H1 (cell line): ENCODE data around the gene ARFGAP3. TPM values are rescaled to one million over a fixed set of nuclear protein-coding genes. Genes with fewer than 3 reads are reported as not detected.

Experiments used
- CTCF ChIA-PET: fragments of 300-600 bp; sonication (Branson Sonifier 250); formaldehyde crosslinking; loops from one replicate; lab custom pipeline; 2021; ENCODE audit not compliant: partially characterized antibody; lab: Charles Lee
- POLR2A ChIA-PET: fragments of 300-600 bp; sonication (Branson Sonifier 250); formaldehyde crosslinking; loops from one replicate; lab custom pipeline; 2021; ENCODE audit warnings: inconsistent platforms; ENCODE audit not compliant: partially characterized antibody; lab: Charles Lee
- DNase-seq, 2 experiments: peaks; one replicate each; pipeline versions ENCODE4 v3.0.0 to v3.0.0-alpha.2; 2010 to 2022; ENCODE audit warnings: low spot score in 2 of 2, low read depth in 1 of 2, mixed read lengths in 1 of 2
- FAIRE-seq: peaks from 2 replicates; lab custom pipeline; 2011; peaks lifted over from hg19 to GRCh38; lab: Jason Lieb, UNC
- H2AFZ ChIP-seq: 2 replicates; pipeline ENCODE4 v1.8.1; 2012; ENCODE audit warnings: low read length, inconsistent platforms
- H2AK5ac ChIP-seq: 2 replicates; pipeline ENCODE4 v1.6.1; 2013; ENCODE audit warnings: low read depth, low read length
- H2BK120ac ChIP-seq: replicated peaks from 2 replicates; pipeline ENCODE3; 2013; ENCODE audit warnings: low read depth, low read length, inconsistent platforms
- H2BK12ac ChIP-seq: 2 replicates; pipeline ENCODE4 v1.6.1; 2013; ENCODE audit warnings: low read depth, low read length
- H2BK15ac ChIP-seq: 2 replicates; pipeline ENCODE4 v1.6.1; 2013; ENCODE audit warnings: low read length
- H2BK20ac ChIP-seq: 2 replicates; pipeline ENCODE4 v1.6.1; 2013; ENCODE audit warnings: low read length
- H2BK5ac ChIP-seq: 2 replicates; pipeline ENCODE4 v1.6.1; 2013; ENCODE audit warnings: low read depth, low read length
- H3K14ac ChIP-seq: 2 replicates; pipeline ENCODE4 v1.6.1; 2013; ENCODE audit warnings: inconsistent platforms; ENCODE audit not compliant: insufficient read length
- H3K18ac ChIP-seq: 2 replicates; pipeline ENCODE4 v1.6.1; 2013; ENCODE audit warnings: low read length; ENCODE audit errors: extremely low read depth
- H3K23ac ChIP-seq: 2 replicates; pipeline ENCODE4 v1.6.1; 2013; ENCODE audit warnings: inconsistent platforms; ENCODE audit not compliant: insufficient read length
- H3K23me2 ChIP-seq: 2 replicates; pipeline ENCODE4 v1.6.1; 2013; ENCODE audit warnings: low read depth, low read length
- H3K27ac ChIP-seq: 2 replicates; pipeline ENCODE4 v1.6.1; 2011; ENCODE audit warnings: low read depth, low read length, inconsistent platforms
- H3K27me3 ChIP-seq, 4 experiments: replicated peaks in 1 of 4; 1 replicate in 1 of 4; 2 replicates in 3 of 4; pipeline versions ENCODE4 v1.6.1 to v1.8.1; 2011 to 2013; ENCODE audit warnings: low read length in 3 of 4, mild to moderate bottlenecking in 3 of 4, inconsistent platforms in 2 of 4, mixed read lengths in 2 of 4, moderate library complexity in 1 of 4; ENCODE audit not compliant: control insufficient read depth in 3 of 4, insufficient read depth in 3 of 4; ENCODE audit errors: extremely low read depth in 1 of 4
- H3K36me3 ChIP-seq, 4 experiments: 2 replicates each; pipeline versions ENCODE4 v1.6.1 to v1.8.1; 2011 to 2013; ENCODE audit warnings: mild to moderate bottlenecking in 4 of 4, low read length in 3 of 4, moderate library complexity in 2 of 4, control low read depth in 1 of 4, inconsistent platforms in 1 of 4; ENCODE audit not compliant: insufficient read depth in 4 of 4, control insufficient read depth in 2 of 4
- H3K4ac ChIP-seq: replicated peaks from 2 replicates; pipeline ENCODE3; 2013; ENCODE audit warnings: low read length, low read depth, mixed read lengths, inconsistent platforms; ENCODE audit not compliant: insufficient read length
- H3K4me1 ChIP-seq, 4 experiments: replicated peaks in 1 of 4; 1 replicate in 1 of 4; 2 replicates in 3 of 4; pipeline versions ENCODE4 v1.6.1 to v1.8.1; 2011 to 2013; ENCODE audit warnings: low read length in 3 of 4, inconsistent platforms in 2 of 4, mixed read lengths in 1 of 4; ENCODE audit not compliant: insufficient read depth in 4 of 4, control insufficient read depth in 3 of 4
- H3K4me2 ChIP-seq, 2 experiments: 2 replicates each; pipeline versions ENCODE4 v1.6.1 to v1.8.1; 2011 to 2013; ENCODE audit warnings: low read depth in 2 of 2, low read length in 2 of 2, control low read depth in 1 of 2, inconsistent platforms in 1 of 2, mild to moderate bottlenecking in 1 of 2; ENCODE audit not compliant: insufficient read depth in 1 of 2
- H3K4me3 ChIP-seq, 4 experiments: fragments of 200-600, 300-600 bp in 1 of 4; sonication (generic), shearing (Covaris generic), sonication (Bioruptor Twin) in 1 of 4; 2 replicates each; pipeline versions ENCODE4 v1.5.1 to v1.8.1; 2011 to 2016; ENCODE audit warnings: low read length in 4 of 4, low read depth in 3 of 4, control low read depth in 2 of 4, inconsistent platforms in 2 of 4, mild to moderate bottlenecking in 2 of 4, mixed read lengths in 1 of 4, moderate library complexity in 1 of 4; ENCODE audit not compliant: insufficient read depth in 2 of 4; ENCODE audit errors: extremely low read depth in 1 of 4
- H3K56ac ChIP-seq: replicated peaks from 2 replicates; pipeline ENCODE3; 2013; ENCODE audit warnings: low read depth, mild to moderate bottlenecking, mixed read lengths, low read length, inconsistent platforms; ENCODE audit not compliant: insufficient read length
- H3K79me1 ChIP-seq: 2 replicates; pipeline ENCODE4 v1.6.1; 2013; ENCODE audit warnings: low read depth, low read length, control low read depth
- H3K79me2 ChIP-seq, 2 experiments: 2 replicates each; pipeline versions ENCODE4 v1.6.1 to v1.8.1; 2012 to 2013; ENCODE audit warnings: low read length in 2 of 2, mild to moderate bottlenecking in 2 of 2, inconsistent platforms in 1 of 2; ENCODE audit not compliant: insufficient read depth in 2 of 2, control insufficient read depth in 1 of 2
- H3K9ac ChIP-seq, 4 experiments: replicated peaks in 1 of 4; 1 replicate in 1 of 4; 2 replicates in 3 of 4; pipeline versions ENCODE4 v1.6.1 to v1.8.1; 2011 to 2013; ENCODE audit warnings: low read depth in 3 of 4, low read length in 3 of 4, control low read depth in 2 of 4, mild to moderate bottlenecking in 2 of 4, moderate library complexity in 2 of 4, inconsistent platforms in 1 of 4; ENCODE audit errors: extremely low read depth in 1 of 4
- H3K9me3 ChIP-seq, 2 experiments: 2 replicates each; pipeline versions ENCODE4 v1.6.1 to v1.8.1; 2012 to 2013; ENCODE audit warnings: mild to moderate bottlenecking in 2 of 2, moderate library complexity in 2 of 2, control low read depth in 1 of 2, inconsistent platforms in 1 of 2, low read depth in 1 of 2, low read length in 1 of 2, mixed read lengths in 1 of 2; ENCODE audit not compliant: insufficient read depth in 2 of 2
- H4K20me1 ChIP-seq, 2 experiments: replicated peaks in 1 of 2; 2 replicates each; pipeline versions ENCODE3 to v1.8.1; 2011 to 2013; ENCODE audit warnings: inconsistent platforms in 2 of 2, low read length in 2 of 2, mild to moderate bottlenecking in 1 of 2; ENCODE audit not compliant: insufficient read depth in 2 of 2, control insufficient read depth in 1 of 2
- H4K5ac ChIP-seq: 2 replicates; pipeline ENCODE4 v1.6.1; 2013; ENCODE audit warnings: low read length, low read depth, mixed read lengths, inconsistent platforms; ENCODE audit not compliant: insufficient read length
- H4K8ac ChIP-seq: 2 replicates; pipeline ENCODE4 v1.8.0; 2013; ENCODE audit warnings: mild to moderate bottlenecking, moderate library complexity, low read length, inconsistent platforms; ENCODE audit not compliant: insufficient read depth; ENCODE audit errors: extremely low read depth
- H4K91ac ChIP-seq: replicated peaks from 2 replicates; pipeline ENCODE3; 2013; ENCODE audit warnings: low read length, mixed read lengths, inconsistent platforms; ENCODE audit not compliant: insufficient read length
- ATF2 ChIP-seq: IDR thresholded peaks from 2 replicates; pipeline ENCODE4 v1.6.1; 2012; ENCODE audit warnings: low read length, inconsistent platforms
- CTCF ChIP-seq, 3 experiments: IDR thresholded peaks; 1 replicate in 2 of 3; 2 replicates in 1 of 3; pipeline versions ENCODE4 v1.5.1 to v1.6.1; 2011; ENCODE audit warnings: low read length in 3 of 3, mild to moderate bottlenecking in 3 of 3, inconsistent platforms in 2 of 3, low read depth in 1 of 3, moderate library complexity in 1 of 3; ENCODE audit not compliant: insufficient read depth in 1 of 3; ENCODE audit errors: control extremely low read depth in 1 of 3
- HDAC2 ChIP-seq, 2 experiments: fragments of 300-600 bp in 1 of 2; sonication (generic) in 1 of 2; IDR thresholded peaks; 2 replicates each; pipeline ENCODE4 v1.6.1; 2011 to 2012; ENCODE audit warnings: low read depth in 2 of 2, low read length in 2 of 2, mild to moderate bottlenecking in 2 of 2, moderate library complexity in 2 of 2, borderline replicate concordance in 1 of 2, inconsistent platforms in 1 of 2
- PHF8 ChIP-seq: fragments of 200-600 bp; sonication (generic); conservative IDR thresholded peaks from 2 replicates; pipeline ENCODE4 v1.7.1; 2012; ENCODE audit warnings: low read depth, mild to moderate bottlenecking, inconsistent platforms, low read length, moderate library complexity
- POLR2A ChIP-seq, 2 experiments: IDR thresholded peaks; 1 replicate in 1 of 2; 2 replicates in 1 of 2; pipeline ENCODE4 v1.6.1; 2011; ENCODE audit warnings: low read depth in 2 of 2, low read length in 2 of 2, mild to moderate bottlenecking in 2 of 2; ENCODE audit errors: control extremely low read depth in 1 of 2
- RAD21 ChIP-seq, 2 experiments: IDR thresholded peaks in 1 of 2; conservative IDR thresholded peaks in 1 of 2; 2 replicates each; pipeline ENCODE4 v1.6.1; 2011; ENCODE audit warnings: low read depth in 2 of 2, low read length in 2 of 2, improper control_type of control experiment in 1 of 2, inconsistent platforms in 1 of 2, mild to moderate bottlenecking in 1 of 2, moderate library complexity in 1 of 2
- RFX5 ChIP-seq: IDR thresholded peaks from 2 replicates; pipeline ENCODE4 v1.6.1; 2011; ENCODE audit warnings: low read depth, low read length, improper control_type of control experiment, borderline replicate concordance
- SRF ChIP-seq: IDR thresholded peaks from 2 replicates; pipeline ENCODE4 v1.6.1; 2011; ENCODE audit warnings: mild to moderate bottlenecking, low read depth, low read length, moderate library complexity
- WGBS, 2 experiments: shearing (Covaris generic) in 1 of 2; methylation state at CpG; one replicate each; pipeline versions ENCODE4 v1.1.6 to v1.1.7; 2013 to 2015; ENCODE audit warnings: low lambda C conversion rate in 2 of 2, mixed read lengths in 2 of 2, inconsistent platforms in 1 of 2, low coverage in 1 of 2, missing lambda C conversion rate in 1 of 2; ENCODE audit not compliant: insufficient replicate concordance in 2 of 2, insufficient coverage in 1 of 2, insufficient read length in 1 of 2; ENCODE audit errors: extremely low coverage in 1 of 2, missing lambda C conversion rate in 1 of 2; 5-methylcytosine and 5-hydroxymethylcytosine counted together
- polyA plus RNA-seq, 7 experiments: library from polyadenylated mRNA; depleted of rRNA in 3 of 7; stranded (reverse) in 5 of 7; unstranded in 2 of 7; fragments of >200 nt in 5 of 7; fragments of 200-250 nt in 2 of 7; gene quantifications; 1 replicate in 5 of 7; 2 replicates in 1 of 7; 4 replicates in 1 of 7; pipeline versions ENCODE4 v1.2.1 to v1.2.3, GENCODE V29; 2011 to 2013; ENCODE audit warnings: missing spikeins in 2 of 7, mixed read lengths in 2 of 7
- total RNA-seq: library from RNA; stranded (reverse); fragmentation: NEBNext Ultra II Directional; extraction: Animal tissue kit (Norgen Biotek cat#: 25700); gene quantifications from 2 replicates; pipeline ENCODE4 v1.2.1, GENCODE V29; 2021

Gene ARFGAP3
- total and polyA plus RNA-seq, 2 of the 8 experiments (the other 6 are each of a cell fraction or from before 2014, with no cell fraction given): 9.7 to 16.0 TPM

DNA sequence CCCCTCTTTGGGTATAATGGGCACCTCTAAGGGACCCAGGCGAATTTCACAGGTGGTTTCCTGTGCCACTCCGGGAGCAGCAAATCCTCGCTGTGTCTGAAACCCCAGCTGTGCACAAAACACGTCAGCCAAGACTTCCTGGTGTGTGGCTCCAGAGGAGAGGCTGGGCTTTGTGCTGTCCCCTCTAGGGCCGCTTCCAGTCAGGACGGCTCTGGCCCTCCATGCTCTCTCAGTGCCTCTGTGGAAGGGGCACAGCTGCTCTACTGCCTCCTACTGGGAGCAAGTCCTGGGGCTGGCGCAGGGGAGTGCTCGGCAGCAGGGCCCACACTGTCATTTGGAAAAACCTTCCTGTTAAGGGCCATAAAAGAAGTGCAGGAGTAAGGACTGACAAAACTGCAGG, 23.7 kb upstream of the ARFGAP3 start:
- ChIA-PET POLR2A (no interaction called here), CTCF (interaction anchor here (0.6 to 4.6 kb wide), 9 partner anchors 10 to 179 kb away, joined by 4 to 24 read pairs (median 13); no protein-coding TSS in a partner anchor)
- Histone ChIP-seq H2BK15ac (no peak overlapping the region), H3K79me1 (no peaks in the 10 kb centered on the region), H3K23me2 (no peaks in the 10 kb centered on the region), H3K9ac (no peak overlapping the region; a peak in 1 of 7 replicates), H4K91ac (no peak overlapping the region), H2BK120ac (no peak overlapping the region), H3K36me3 (peaks cover 9 to 33% (median 28%) of the 10 kb centered on the region in 4 experiments; a peak in 7 of 8 replicates), H3K4me2 (no peak overlapping the region), H3K4ac (no peak overlapping the region), H2BK5ac (no peak overlapping the region; the same call in 1 of the 2 replicates), H4K20me1 (peaks cover 5 to 9% of the 10 kb centered on the region in 2 experiments), H3K4me3 (no peak overlapping the region), H3K9me3 (no peaks in the 10 kb centered on the region), H3K27me3 (no peaks in the 10 kb centered on the region), H2AK5ac (no peak overlapping the region), H2BK20ac (no peak overlapping the region), H2BK12ac (no peak overlapping the region), H3K56ac (no peak overlapping the region), H3K4me1 (peaks cover 0 to 7% (median 4%) of the 10 kb centered on the region in 4 experiments; a peak in 6 of 7 replicates), H3K18ac (no peak overlapping the region), H3K79me2 (no peaks in the 10 kb centered on the region), H3K23ac (no peak overlapping the region), H4K8ac (no peak overlapping the region), H2AFZ (no peak overlapping the region), H3K14ac (no peak overlapping the region), H3K27ac (no peak overlapping the region), H4K5ac (no peak overlapping the region)
- DNase-seq (no peak), FAIRE-seq (no peak)
- WGBS, 2 experiments: 87% methylated on average over 8 of the region's 8 CpGs; no CpG with 5 or more reads in 1 of the 2 experiments
- no peak for TF ChIP-seq POLR2A (IDR thresholded peaks at IDR 0.05; ENCODE audit: control extremely low read depth in 1 of 2, low read depth in 2 of 2, low read length in 2 of 2)
- TF ChIP-seq RFX5: no peak
- TF ChIP-seq SRF: no peak
- peak; percentile 35 to 52 for TF ChIP-seq RAD21 (IDR thresholded peaks at IDR 0.05 in 1 of 2, conservative IDR thresholded peaks at IDR 0.05 in 1 of 2; ENCODE audit: low read depth in 2 of 2, low read length in 2 of 2)
- TF ChIP-seq PHF8: no peak
- TF ChIP-seq HDAC2 (IDR thresholded peaks at IDR 0.05; ENCODE audit: borderline replicate concordance in 1 of 2, low read depth in 2 of 2, low read length in 2 of 2): no peak
- no peak for TF ChIP-seq ATF2
- peak; percentile 50 to 72 (median 66) for TF ChIP-seq CTCF (IDR thresholded peaks at IDR 0.05; ENCODE audit: control extremely low read depth in 1 of 3, insufficient read depth in 1 of 3, low read depth in 1 of 3, low read length in 3 of 3)
